Mucosa of rectum (tissue), 2 donors: ENCODE results near the gene GABARAPL1.
"Not testable (repeated sequence)": the region's sequence is repeated elsewhere in the genome, so short reads cannot be mapped to it uniquely, and the experiment has no call there.

Experiments used
- H3K27ac ChIP-seq, 2 donors: one replicate each; pipeline ENCODE4 v1.7.0; 2013; ENCODE audit warnings: inconsistent platforms in 2 of 2, low read depth in 2 of 2, low read length in 2 of 2
- H3K27me3 ChIP-seq, 2 donors: one replicate each; pipeline ENCODE4 v1.7.0; 2013; ENCODE audit warnings: low read length in 2 of 2; ENCODE audit not compliant: control insufficient read depth in 2 of 2, insufficient read depth in 2 of 2
- H3K36me3 ChIP-seq, 2 donors: one replicate each; pipeline ENCODE4 v1.7.0; 2013; ENCODE audit warnings: low read length in 2 of 2; ENCODE audit not compliant: control insufficient read depth in 2 of 2, insufficient read depth in 2 of 2
- H3K4me1 ChIP-seq, 2 donors: one replicate each; pipeline ENCODE4 v1.7.0; 2013; ENCODE audit warnings: low read length in 2 of 2, mild to moderate bottlenecking in 1 of 2; ENCODE audit not compliant: control insufficient read depth in 2 of 2, insufficient read depth in 2 of 2
- H3K4me3 ChIP-seq, 2 donors: one replicate each; pipeline ENCODE4 v1.7.0; 2013; ENCODE audit warnings: low read length in 2 of 2
- H3K9ac ChIP-seq, 2 donors: one replicate each; pipeline ENCODE4 v1.7.0; 2013; ENCODE audit warnings: low read length in 2 of 2, low read depth in 1 of 2, mild to moderate bottlenecking in 1 of 2
- H3K9me3 ChIP-seq, 2 donors: one replicate each; pipeline ENCODE4 v1.7.0; 2013; ENCODE audit warnings: low read length in 2 of 2; ENCODE audit not compliant: control insufficient read depth in 2 of 2
- donor health status: healthy.
- donor health status: Normal muscosa, but diverticular disease.

Gene GABARAPL1

GRCh38 chr12:10197879-10198278, 14.8 kb upstream of the GABARAPL1 start:
- Histone ChIP-seq H3K9ac (no peak overlapping the region), H3K4me1 (no peaks in the 10 kb centered on the region), H3K4me3 (no peak overlapping the region), H3K36me3 (no peaks in the 10 kb centered on the region), H3K9me3 (no peaks in the 10 kb centered on the region), H3K27me3 (no peaks in the 10 kb centered on the region), H3K27ac (no peak overlapping the region)

- not testable (repeated sequence) for H3K4me3 ChIP-seq, H3K27ac ChIP-seq, H3K9ac ChIP-seq, H3K9me3 ChIP-seq, H3K36me3 ChIP-seq, H3K27me3 ChIP-seq, H3K4me1 ChIP-seq
These were observed 8.2 kb upstream of the GABARAPL1 start for GRCh38 chr12:10204495-10204894.

- no peaks in the 10 kb centered on the region for H3K36me3 ChIP-seq
- H3K4me1 ChIP-seq = no peaks in the 10 kb centered on the region
- no peak overlapping the region for H3K9ac ChIP-seq
- no peaks in the 10 kb centered on the region for H3K9me3 ChIP-seq
- H3K4me3 ChIP-seq = no peak overlapping the region
- H3K27ac ChIP-seq = no peak overlapping the region
- H3K27me3 ChIP-seq = no peaks in the 10 kb centered on the region
These were observed 7.4 kb upstream of the GABARAPL1 start for GRCh38 chr12:10205220-10205807.

GRCh38 chr12:10207136-10207535, 5.5 kb upstream of the GABARAPL1 start:
- Histone ChIP-seq H3K9me3 (no peaks in the 10 kb centered on the region), H3K9ac (no peak overlapping the region), H3K4me3 (no peak overlapping the region), H3K4me1 (no peaks in the 10 kb centered on the region), H3K27ac (no peak overlapping the region), H3K27me3 (no peaks in the 10 kb centered on the region), H3K36me3 (no peaks in the 10 kb centered on the region)

- Histone ChIP-seq H3K27me3 (no peaks in the 10 kb centered on the region), H3K4me1 (peaks cover 12 to 16% of the 10 kb centered on the region in 2 donors), H3K4me3 (no peak overlapping the region), H3K27ac (no peak overlapping the region), H3K36me3 (no peaks in the 10 kb centered on the region), H3K9me3 (no peaks in the 10 kb centered on the region), H3K9ac (no peak overlapping the region)
These were observed 2.5 kb upstream of the GABARAPL1 start for GRCh38 chr12:10210225-10210624.

- H3K27ac ChIP-seq = peak overlapping the region; percentile 98 to 99
- no peak overlapping the region for H3K4me3 ChIP-seq
These were observed 1.4 kb upstream of the GABARAPL1 start for GRCh38 chr12:10211101-10211939.

GRCh38 chr12:10211940-10212738, 538 bp upstream of the GABARAPL1 start:
- Histone ChIP-seq H3K36me3 (no peaks in the 10 kb centered on the region), H3K9me3 (no peaks in the 10 kb centered on the region), H3K27me3 (no peaks in the 10 kb centered on the region), H3K27ac (peak overlapping the region; percentile 98 to 99), H3K4me1 (peaks cover 12 to 16% of the 10 kb centered on the region in 2 donors), H3K9ac (peak overlapping the region; percentile 89 to 91), H3K4me3 (peak overlapping the region; percentile 97 to 98)

More at GRCh38 chr12:10211101-10211939, 1.4 kb upstream of the GABARAPL1 start:
- Histone ChIP-seq H3K4me1 (peaks cover 12 to 16% of the 10 kb centered on the region in 2 donors), H3K9me3 (no peaks in the 10 kb centered on the region), H3K27me3 (no peaks in the 10 kb centered on the region), H3K9ac (no peak overlapping the region), H3K36me3 (no peaks in the 10 kb centered on the region)

- Histone ChIP-seq H3K27ac (peak overlapping the region; percentile 98 to 99), H3K27me3 (no peaks in the 10 kb centered on the region), H3K9ac (peak overlapping the region; percentile 89 to 91), H3K4me1 (peaks cover 12 to 16% of the 10 kb centered on the region in 2 donors), H3K9me3 (no peaks in the 10 kb centered on the region), H3K4me3 (peak overlapping the region; percentile 97 to 98), H3K36me3 (no peaks in the 10 kb centered on the region)
These were observed 775 bp downstream of the GABARAPL1 start for GRCh38 chr12:10213168-10214135.

- no peaks in the 10 kb centered on the region for H3K36me3 ChIP-seq
- no peaks in the 10 kb centered on the region for H3K27me3 ChIP-seq
- H3K4me1 ChIP-seq = peaks cover 12 to 16% of the 10 kb centered on the region in 2 donors
- peak overlapping the region; percentile 98 to 99 for H3K27ac ChIP-seq
- peak overlapping the region; percentile 89 to 91 for H3K9ac ChIP-seq
- H3K4me3 ChIP-seq = peak overlapping the region; percentile 97 to 98
- no peaks in the 10 kb centered on the region for H3K9me3 ChIP-seq
These were observed 1.6 kb downstream of the GABARAPL1 start for GRCh38 chr12:10214136-10214894.
